NOMO-1 (cell line): ENCODE data around the gene GANAB.
"Not testable (repeated sequence)": the region's sequence is repeated elsewhere in the genome, so short reads cannot be mapped to it uniquely, and the experiment has no call there.

Experiments used
- DNase-seq, 2 experiments: peaks; one replicate each; lab custom pipeline; 2025; ENCODE audit not compliant: unreplicated experiment in 2 of 2; lab: John Stamatoyannopoulos, UW

Gene GANAB

DNA sequence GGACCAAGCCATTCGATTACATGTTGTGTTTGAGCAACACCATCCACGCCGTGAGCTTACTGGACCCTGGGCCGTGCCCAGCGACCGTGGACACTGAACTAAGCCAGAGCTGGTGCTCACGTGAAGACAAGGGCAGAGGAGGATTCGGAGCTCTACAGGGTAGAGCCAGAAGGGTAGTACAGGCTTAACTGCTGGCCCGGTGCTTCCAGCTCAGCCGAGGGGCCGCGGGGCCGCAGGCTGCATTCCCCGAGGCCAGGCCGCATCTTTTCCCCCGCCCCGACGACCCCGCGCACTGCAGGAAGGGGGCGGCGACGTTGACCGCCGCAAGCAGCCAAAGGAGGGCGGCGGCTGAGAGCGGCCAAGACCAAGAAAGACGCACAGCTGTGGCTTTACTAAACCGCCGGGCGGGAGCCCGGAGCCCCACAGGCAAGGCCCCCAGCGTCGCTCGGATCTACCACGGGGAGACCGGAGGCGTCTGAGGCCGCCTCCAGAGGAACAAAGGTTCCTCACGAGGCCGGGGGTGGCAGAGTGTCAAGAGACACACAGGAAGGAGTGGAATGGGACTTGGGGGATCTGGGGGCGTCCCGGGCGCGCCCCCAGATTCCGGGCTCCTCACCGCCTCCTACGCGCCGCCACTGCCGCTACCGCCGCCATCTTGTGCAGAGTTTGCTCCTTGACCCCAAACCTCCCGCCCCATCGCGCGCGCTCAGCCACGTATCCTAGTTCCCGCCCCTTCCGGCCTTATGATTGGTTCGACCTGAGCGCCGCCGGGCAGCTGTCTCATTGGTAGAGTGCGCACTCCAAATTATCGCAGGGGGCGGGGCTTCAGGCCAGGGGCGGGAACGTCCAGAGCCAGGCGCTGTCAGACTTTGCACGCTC is at the start of gene GANAB:
GANAB (minus strand) TSS at position 668 of the 879 bp plus-strand sequence; CDS start at position 654, 14 bp downstream.
- DNase-seq, result peak; percentile 98 to 99

GRCh38 chr11:62694455-62695167 is 48.2 kb upstream of the GANAB start:
- DNase-seq, result peak; percentile 46 to 53

- not testable (repeated sequence) for DNase-seq
These were observed 47.2 kb upstream of the GANAB start for GRCh38 chr11:62693624-62694023.

GRCh38 chr11:62689421-62690183 is 43.2 kb upstream of the GANAB start, which contains the start of gene LRRN4CL:
TSS of gene LRRN4CL (minus strand) at chr11:62689530. CDS start at chr11:62688508, 1,022 bp downstream.
- no peak for DNase-seq

DNA sequence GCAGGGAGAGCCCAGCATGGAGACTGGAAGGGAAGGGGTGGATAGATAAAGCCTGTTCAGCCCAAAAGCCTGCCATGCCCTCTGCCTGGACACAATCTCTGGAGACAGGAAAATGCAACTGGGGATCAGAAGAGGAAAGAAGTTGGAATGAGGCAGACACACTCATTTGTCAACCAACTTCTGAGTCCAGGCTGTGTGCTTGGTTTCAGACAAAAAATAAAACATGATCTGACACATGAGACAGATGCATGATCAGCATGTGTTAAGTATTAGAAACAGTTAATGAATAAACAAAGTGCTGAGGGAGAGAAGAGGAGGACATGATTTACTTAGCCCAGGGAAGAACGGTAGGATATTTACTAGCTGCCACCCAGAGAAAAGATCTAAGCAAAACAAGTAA is 42.1 kb upstream of the GANAB start:
- no peak for DNase-seq

DNA sequence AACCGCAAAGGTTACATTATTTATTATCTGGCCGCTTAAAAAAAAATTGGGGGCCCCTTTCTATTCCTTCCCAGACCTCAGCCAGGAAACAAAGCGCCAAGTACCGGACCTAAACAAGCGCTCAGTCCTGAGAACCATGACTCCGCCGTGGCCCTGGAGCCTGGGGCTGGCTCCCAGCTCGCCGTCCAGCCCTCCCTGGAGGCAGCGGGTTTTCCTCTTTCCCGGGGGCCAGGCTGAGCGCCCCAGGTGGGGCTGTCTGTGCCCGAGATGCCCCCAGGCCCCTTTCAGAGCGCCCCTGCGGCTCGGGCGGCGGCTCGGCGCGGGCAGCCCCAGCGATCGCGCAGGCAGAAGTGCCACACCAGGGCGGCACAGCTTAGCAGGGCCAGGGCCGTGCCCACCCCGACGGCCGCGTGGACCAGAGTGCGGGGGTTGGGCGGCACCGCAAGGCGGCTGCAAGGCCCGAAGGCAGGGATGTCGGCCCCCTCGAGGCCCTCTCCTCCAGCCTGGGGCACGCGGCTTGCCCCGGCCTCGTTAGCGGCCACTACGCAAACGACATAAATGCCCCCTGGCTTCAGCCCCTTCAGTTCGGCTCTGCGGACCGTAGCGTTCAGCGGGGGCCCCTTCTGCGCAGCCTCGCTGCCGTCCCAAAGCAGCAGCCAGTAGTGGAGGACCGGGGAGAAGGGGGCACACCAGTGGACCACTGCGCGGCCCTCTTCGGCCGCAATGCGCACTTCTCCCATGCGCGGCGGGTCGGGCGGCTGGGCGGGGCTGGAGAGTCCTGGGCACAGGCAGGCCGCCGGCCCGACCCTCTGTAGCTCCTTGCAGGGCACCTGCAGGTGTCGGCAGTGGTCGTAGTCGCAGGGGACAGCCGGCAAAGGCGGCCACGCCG is 41.3 kb upstream of the GANAB start:
- DNase-seq, result no peak

DNA sequence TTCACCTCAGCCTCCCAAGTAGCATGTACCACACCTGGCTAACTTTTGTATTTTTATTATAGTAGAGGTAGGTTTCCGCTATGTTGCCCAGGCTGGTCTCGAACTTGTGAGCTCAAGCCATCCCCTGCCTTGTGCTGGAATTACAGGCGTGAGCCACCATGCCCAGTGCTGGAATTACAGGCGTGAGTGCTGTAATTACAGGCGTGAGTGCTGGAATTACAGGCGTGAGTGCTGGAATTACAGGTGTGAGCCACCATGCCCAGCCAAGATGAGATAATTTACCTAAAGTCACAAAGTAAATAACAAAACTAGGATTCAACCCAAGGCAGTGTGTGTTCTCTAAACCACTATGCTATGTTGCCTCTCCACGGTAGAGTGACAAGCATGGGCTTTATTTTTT is 36.1 kb upstream of the GANAB start:
- no peak for DNase-seq

- peak; percentile 8 to 50 for DNase-seq
These were observed 34.4 kb upstream of the GANAB start for GRCh38 chr11:62680825-62681240.

GRCh38 chr11:62678770-62679696 is 32.6 kb upstream of the GANAB start, which contains the start of gene UBXN1:
TSS of gene UBXN1 (minus strand) at chr11:62679073. CDS start at chr11:62678923, 150 bp downstream.
- peak; percentile 86 to 88 for DNase-seq

DNA sequence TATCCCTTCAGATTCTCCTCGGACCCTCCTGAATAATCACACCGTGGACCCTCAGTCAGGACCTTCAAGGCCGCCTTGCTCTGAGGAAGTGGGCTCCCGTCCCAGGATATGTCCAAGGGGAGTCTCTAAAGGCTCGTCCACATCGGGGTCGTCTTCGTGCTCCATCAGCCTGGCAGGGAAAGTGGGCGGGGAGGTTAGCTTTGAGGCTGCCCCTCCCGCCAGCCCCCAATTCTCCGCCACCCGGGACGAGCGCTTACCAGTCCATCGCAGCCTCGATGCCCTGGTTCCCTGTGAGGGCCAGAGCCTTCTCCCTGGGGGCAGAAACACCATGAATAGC is 32.0 kb upstream of the GANAB start:
- no peak for DNase-seq

DNA sequence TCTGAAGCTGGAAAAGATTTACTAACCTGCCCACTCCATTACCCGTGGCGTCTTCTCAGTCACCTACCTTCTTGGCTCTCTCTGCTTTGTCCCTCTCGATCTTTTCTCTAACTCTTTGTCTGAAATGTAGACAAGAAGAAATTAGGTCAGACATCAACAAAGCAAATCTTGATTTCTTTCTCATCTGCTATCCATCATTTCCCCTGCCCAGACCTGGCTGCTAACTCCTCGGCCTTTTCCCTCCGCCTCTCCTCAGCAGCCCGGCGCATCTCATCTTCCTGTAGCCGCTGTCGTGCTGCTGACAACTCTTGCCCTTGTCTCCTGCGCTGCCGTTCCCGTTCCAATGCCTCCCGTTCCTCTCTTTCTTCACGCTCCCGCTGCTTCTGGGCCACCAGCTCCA is 31.3 kb upstream of the GANAB start:
- no peak for DNase-seq

GRCh38 chr11:62677156-62677555 is 30.7 kb upstream of the GANAB start:
- no peak for DNase-seq

GRCh38 chr11:62676698-62677097 is 30.3 kb upstream of the GANAB start:
- no peak for DNase-seq

DNA sequence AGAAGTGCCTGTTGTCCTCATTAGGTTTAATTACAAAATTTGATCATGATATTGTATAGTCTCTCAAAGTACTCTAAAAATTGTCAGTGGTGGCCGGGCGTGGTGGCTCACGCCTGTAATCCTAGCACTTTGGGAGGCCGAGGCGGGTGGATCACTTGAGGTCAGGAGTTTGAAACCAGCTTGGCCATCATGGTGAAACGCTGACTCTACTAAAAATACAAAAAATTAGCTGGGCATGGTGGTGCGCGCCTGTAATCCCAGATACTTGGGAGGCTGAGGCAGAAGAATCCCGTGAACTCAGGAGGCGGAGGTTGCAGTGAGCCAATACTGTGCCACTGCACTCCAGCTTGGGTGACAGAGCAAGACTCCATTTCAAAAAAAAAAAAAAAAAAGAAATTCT is 29.0 kb upstream of the GANAB start:
- not testable (repeated sequence) for DNase-seq

- DNase-seq, result no peak
These were observed 26.7 kb upstream of the GANAB start for GRCh38 chr11:62673196-62673525.

GRCh38 chr11:62671608-62672389 is 25.4 kb upstream of the GANAB start, which contains the start of the genes LBHD1 and UQCC3:
TSS of gene LBHD1 (minus strand) at chr11:62672267. CDS start at chr11:62670031, 2,236 bp downstream.
TSS of gene UQCC3 (plus strand) at chr11:62671673. CDS start at chr11:62671746, 73 bp downstream.
- peak; percentile 88 to 92 for DNase-seq

DNA sequence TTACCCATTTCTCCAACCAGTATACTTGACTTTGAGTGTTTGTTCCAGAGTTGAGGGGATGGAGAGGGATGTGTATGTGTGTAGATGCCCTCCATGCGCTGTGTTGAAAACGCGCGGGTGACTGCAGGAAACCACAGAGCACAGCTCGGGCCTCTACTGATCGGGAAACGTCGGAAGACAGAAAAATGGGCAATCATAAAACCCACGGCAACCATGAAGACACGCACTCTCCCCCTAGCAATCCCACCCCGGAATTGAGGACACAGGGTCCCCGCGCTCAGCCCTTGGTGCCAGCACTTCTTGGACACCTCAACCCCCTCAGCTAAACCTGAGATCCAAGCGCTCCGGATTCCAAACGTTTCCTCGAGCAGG is 24.8 kb upstream of the GANAB start:
- peak in 1 of 2 experiments; percentile 51 for DNase-seq
